Measurements from ENCODE around the gene RHEB.

The RHEB gene

DNA sequence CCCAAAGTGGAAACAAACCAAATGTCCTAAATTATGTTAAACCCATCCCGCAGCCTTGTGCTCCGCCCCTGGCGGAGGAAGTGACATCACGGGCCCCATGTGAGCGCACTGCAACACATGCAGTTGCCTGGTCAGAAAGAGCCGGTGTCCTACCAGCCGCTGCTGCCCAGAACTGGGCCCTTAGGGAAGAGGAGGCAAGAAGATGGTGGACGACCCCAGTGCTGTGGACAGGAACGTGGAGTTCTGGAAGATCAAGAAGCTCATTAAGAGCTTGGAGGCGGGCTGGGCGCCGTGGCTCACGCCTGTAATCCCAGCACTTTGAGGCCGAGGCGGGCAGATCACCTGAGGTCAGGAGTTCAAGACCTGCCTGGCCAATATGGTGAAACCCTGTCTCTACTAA, 18.0 kb downstream of the RHEB start:
- no peak for DNase-seq

DNA sequence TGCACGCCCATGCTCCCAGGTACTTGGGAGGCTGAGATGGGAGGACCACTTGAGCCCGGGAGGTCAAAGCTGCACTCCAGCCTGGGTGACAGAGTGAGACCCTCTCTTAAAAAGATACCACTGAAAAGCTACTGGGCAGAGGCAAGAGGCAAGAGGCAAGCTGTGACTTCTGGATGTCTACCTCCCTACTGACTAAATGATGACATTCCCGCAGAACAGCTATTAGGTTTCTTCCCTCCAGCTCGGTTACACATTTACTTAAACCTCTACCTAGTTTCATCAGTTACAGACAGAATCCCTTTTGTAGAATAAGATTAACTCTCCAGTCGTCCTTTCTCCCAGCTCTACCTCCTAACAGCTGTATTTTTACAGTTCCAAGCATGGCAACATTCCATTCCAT, 21.2 kb downstream of the RHEB start:
- DNase-seq: no peak

GRCh38 chr7:151497306-151497871, 22.3 kb downstream of the RHEB start:
- no peak for DNase-seq

GRCh38 chr7:151495360-151495759, 24.3 kb downstream of the RHEB start:
- DNase-seq: no peak

GRCh38 chr7:151494298-151495284, 25.1 kb downstream of the RHEB start:
- no peak for DNase-seq

- no peak for DNase-seq
Measured at GRCh38 chr7:151493083-151493482, 26.6 kb downstream of the RHEB start.

- no peak for DNase-seq
Measured at GRCh38 chr7:151491859-151492258, 27.8 kb downstream of the RHEB start.

GRCh38 chr7:151490456-151491105, 29.1 kb downstream of the RHEB start:
- no peak for DNase-seq

DNA sequence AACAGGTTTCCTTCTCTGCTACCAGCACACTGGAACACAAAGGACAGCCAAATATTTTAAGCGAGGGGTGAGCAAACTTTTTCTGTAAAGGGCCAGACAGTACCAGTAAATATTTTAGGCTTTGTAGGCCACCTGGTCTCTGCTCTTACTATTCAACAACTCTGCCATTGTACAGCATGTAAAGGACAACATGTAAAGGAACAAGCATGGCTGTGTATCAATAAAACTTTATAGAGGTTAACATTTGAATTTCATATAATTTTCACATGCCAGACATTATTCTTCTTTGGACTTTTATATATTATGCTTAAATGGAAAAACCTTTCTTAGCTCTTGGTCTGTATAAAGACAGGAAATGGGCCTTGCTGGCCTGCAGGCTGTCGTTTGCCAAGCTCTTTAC, 30.2 kb downstream of the RHEB start:
- no peak for DNase-seq

DNA sequence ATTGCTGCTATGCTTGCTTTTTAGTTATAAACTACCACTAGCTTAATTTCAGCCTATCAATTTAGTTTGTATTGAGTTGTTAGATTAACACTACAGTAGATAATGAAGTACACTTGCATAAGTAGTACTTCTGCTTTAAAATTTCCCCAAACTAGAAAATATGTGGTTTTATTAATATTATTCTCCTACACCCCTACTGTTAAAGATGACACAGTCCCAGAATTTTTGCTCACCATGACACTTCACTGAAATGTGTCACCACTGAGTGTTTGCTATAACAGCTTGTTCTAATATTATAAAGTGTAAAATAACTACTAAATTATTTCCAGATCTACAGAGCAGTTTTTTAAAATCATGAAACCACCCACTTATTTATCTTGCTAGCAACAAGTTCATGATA, 31.6 kb downstream of the RHEB start:
- no peak for DNase-seq

GRCh38 chr7:151487228-151487627, 32.5 kb downstream of the RHEB start:
- DNase-seq: no peak

GRCh38 chr7:151486074-151486473, 33.6 kb downstream of the RHEB start:
- no peak for DNase-seq

DNA sequence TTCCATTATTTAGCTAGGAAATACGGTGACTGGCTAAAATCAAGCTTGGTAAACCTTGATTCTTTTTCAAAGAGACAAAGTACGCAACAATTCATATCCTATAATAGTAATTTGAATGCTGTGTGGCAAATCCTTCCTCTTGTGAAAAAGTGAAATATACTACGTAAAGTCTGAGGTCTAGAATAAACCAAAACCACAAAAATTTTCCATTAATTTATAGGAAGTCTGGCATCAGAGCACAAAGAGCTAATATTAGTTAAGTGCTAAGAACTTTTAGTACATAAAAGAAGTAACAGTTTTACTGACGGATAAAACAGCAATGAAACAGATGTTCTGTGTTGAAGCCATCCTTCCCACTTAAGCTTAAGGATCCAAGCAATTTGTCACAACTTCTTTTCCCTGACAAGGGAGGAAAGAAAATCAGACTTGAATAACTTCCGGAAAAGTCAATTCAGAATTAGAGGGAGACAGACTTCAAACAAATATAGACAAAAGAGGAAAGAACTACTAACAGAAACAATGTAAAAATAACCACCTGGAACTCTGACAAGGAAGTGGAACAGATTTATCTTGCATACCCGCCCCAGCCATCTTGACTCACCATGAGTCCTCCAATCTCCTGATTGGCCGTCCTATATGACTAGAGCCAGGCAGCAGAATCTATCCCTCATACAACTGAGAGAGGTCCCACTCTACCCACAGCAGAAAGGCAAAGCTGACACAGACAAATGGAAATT, 34.6 kb downstream of the RHEB start:
- DNase-seq: no peak

- no peak for DNase-seq
Measured at GRCh38 chr7:151483711-151483983, 36.0 kb downstream of the RHEB start.

DNA sequence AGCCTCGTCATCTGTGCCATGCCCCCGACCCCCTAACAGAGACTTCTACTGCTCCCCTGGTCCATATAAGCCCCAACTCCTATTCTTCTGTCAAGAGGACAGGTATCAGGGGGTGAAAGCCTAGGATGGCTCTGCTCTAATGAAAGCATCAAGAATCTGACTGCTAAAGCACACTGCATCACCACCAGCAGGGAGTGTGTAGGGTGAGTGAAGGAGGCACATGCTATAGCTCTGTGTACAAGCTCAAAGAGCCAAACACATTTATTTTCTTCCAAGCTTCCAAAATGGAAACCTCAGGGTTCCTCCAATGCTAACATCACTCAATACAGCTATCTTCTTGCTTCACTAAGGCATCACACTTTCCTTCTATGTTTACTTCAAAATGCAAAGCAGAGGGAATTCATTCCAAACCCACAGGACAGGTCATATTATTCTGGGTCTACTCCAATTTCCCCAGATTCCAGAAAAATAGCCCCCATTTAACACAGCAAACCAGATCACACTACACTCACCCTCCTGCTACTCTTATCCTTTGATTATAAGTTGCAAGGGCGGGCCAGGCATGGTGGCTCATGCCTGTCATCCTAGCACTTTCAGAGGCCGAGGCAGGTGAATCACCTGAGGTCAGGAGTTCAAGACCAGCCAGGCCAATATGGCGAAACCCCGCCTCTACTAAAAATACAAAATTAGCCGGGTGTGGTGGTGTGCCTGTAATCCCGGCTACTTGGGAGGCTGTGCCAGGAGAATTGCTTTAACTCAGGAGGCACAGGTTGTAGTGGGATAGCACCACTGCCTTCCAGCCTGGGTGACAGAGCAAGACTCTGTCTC, 36.6 kb downstream of the RHEB start:
- no peak for DNase-seq

DNA sequence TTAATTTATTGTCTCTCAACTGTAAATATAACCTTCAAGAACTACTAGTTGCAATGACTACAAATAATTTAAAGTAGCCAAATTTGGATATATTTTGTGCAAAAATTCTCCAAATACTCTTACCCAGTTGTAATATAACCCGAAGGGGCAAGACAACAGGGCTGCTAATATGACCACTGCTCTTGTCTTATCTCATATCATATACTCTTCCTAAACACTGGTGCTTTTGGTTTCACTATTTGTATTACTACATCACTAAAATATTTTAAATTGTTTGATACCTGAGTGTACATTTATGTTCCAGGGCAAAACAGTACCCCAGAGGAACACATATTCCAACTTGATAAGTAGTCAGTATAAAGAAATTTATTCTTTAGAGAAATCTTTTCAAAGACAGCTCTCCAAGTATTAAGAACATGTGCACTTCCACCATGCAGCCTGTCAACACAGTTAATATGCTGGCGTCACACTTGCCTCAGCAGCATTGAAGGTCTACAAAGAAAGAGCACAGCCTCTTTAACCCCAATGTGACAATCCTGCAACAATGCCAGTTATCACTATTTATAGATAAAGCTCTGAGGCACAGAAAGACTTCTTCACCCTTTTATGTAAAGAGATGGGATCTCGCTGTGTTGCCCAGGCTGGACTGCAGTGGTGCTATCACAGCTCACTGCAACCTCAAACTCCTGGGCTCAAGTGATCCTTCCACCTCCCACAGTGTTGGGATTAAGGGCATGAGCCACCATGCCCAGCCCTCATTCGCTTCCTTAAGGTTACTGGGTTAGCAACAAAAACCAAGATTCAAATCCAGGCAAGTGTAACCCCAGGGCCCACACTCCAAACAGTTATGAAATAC, 37.8 kb downstream of the RHEB start:
- no peak for DNase-seq

- DNase-seq: no peak
Measured at GRCh38 chr7:151477867-151478266, 41.8 kb downstream of the RHEB start.

- no peak for DNase-seq
Measured at GRCh38 chr7:151472644-151473380, 46.9 kb downstream of the RHEB start.

GRCh38 chr7:151470711-151471110, 49.0 kb downstream of the RHEB start:
- no peak for DNase-seq

DNA sequence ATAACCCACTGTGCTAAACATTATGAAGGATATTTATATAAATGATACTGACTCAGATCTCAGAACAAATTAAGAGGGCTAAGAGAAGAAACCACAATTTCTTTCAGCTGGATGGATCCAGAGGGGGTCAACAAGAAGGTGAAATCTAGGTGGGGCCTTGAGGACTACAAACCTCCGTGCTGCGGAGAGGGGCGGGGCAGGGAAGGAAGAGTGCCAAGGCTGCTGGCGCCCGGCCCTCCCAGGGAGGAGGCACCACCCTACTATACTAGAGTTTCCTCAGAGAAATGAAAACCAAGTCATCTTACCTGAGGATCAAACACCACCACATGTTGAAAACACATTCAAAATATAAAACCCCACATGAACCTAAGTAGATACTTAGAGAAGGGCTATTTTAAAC, 50.4 kb downstream of the RHEB start:
- DNase-seq: no peak

All from KG1 (cell line).